NK-92 treated with Interleukin-12 subunit alpha and Interleukin-12 subunit beta, amount 100 ng/mL, for 24 hours (cell line): ENCODE measurements around the gene NFE2L2.
A peak's percentile ranks its signal among the peaks of the same experiment; 100 is the strongest.
"Not testable (repeated sequence)": the region's sequence is repeated elsewhere in the genome, so short reads cannot be mapped to it uniquely, and the experiment has no call there.

Experiments
- DNase-seq: peaks from one replicate; lab custom pipeline; 2025; lab: John Stamatoyannopoulos, UW

The NFE2L2 gene

DNA sequence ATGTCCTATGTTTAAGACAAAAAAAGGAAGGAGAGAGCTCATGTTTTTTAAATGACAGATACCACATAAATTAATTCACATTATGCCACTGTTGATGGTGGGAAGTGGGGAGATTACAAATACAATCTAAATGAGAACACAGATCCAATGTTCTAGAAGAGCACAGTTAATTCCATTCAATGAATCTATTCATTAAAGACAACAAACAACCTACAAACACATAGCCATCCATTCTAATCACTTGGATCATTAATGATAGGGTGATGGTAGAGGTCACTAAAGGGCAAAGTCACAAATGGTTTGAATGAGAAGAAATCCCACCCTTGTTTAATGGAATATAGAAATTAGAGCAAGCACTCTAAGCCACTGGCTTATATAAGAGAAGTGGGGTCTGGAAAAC is 30.3 kb downstream of the NFE2L2 start:
- DNase-seq = no peak

GRCh38 chr2:177232098-177232704 is 32.3 kb downstream of the NFE2L2 start:
- no peak for DNase-seq

GRCh38 chr2:177231270-177231669 is 33.3 kb downstream of the NFE2L2 start:
- no peak for DNase-seq

DNA sequence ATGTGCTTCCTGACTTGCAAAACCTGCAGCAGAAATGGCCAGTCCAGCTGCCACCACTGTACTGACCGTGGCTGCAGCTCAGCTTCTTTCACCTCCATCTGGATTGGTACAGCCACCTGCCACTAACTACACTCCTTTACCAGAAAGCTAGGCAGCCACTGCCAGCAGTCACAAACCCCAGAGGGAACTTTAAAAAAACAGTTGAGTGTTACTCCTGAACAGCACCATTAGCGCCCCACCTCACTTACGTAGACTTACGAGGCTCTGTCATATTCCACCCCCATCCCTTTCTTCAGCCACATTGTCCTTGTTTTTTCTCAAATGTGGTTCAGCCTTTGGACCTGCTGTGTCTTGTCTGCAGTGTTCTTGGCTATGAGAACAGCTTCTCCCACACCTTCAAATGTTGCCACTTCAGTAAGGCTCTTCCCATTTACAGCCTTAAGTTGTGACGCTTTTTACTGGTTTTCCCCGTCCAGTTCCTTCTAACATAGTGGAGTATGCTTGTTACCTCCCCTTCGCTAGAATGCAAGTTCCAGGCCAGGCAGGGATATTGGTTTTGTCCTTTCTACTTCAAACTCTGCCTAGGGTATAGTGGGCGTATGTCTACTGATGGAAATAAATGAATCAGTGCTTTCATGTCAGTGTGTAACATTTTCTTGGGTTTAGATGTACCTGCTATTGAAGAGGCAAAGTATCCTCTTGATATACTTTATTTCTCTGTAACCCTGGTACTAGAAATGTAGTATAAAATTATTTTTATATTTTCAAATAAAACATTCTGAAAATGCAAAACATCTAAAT is 34.9 kb downstream of the NFE2L2 start:
- DNase-seq = no peak

- DNase-seq = no peak
Observed at GRCh38 chr2:177225965-177226360, 38.6 kb downstream of the NFE2L2 start.

DNA sequence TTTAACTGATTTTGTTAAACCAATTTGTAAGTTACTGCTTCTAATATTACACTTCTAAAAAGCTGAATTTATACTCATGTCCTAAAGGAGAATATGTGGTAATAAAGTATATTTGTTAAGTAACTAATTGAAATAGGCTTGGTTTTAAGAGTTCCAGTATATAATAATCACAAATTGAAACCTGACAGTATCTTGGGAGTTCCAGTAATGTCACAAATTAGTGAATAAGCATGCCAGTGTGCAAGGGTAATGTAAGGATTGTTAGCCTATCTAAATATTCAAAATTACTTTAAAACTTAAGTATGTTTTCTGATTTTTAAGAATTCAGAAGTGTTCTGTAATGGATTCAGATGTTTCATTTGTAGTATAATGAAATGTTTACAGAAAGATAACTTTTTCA is 41.1 kb downstream of the NFE2L2 start:
- DNase-seq = not testable (repeated sequence)

DNA sequence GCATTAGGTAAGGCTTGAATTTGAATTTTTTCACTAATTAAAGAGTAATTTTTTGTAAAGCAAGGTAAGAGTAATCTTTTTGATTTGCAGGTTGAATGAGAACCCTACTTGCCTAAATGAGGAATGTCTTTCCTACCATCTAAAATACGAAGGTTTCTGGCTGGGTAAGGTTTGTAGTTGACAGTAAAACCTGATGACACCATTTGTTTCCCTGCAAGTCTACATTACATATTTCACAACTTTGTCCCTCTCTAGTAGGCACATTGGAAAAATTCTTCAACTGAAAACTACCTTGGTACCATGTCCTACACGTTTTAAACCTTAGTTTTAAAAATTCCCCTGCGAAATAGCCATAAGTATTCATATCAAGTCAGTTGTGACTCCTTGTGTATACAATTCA is 42.6 kb downstream of the NFE2L2 start:
- DNase-seq = no peak

DNA sequence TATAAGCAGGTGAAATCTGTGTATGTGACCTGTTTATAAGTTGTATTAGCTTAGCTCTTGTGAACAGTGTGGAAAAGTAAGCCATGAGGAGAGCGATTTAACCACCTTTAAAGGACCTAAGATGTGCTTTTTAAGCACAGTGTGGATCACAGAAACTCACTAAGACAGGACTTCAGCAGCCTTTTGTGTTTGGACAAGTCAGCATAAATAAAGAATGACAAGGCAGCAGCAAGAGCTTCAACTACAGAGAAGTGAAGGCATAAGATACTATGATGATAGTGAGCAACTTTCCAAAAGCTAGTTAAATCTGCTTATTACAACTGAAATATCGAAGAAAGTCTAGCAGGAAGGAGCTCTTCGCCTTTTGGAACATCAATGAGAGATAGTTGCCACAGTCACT is 43.0 kb downstream of the NFE2L2 start:
- no peak for DNase-seq

- not testable (repeated sequence) for DNase-seq
Observed at GRCh38 chr2:177219787-177220186, 44.7 kb downstream of the NFE2L2 start.

GRCh38 chr2:177217247-177217843 is 47.2 kb downstream of the NFE2L2 start:
- DNase-seq = no peak

DNA sequence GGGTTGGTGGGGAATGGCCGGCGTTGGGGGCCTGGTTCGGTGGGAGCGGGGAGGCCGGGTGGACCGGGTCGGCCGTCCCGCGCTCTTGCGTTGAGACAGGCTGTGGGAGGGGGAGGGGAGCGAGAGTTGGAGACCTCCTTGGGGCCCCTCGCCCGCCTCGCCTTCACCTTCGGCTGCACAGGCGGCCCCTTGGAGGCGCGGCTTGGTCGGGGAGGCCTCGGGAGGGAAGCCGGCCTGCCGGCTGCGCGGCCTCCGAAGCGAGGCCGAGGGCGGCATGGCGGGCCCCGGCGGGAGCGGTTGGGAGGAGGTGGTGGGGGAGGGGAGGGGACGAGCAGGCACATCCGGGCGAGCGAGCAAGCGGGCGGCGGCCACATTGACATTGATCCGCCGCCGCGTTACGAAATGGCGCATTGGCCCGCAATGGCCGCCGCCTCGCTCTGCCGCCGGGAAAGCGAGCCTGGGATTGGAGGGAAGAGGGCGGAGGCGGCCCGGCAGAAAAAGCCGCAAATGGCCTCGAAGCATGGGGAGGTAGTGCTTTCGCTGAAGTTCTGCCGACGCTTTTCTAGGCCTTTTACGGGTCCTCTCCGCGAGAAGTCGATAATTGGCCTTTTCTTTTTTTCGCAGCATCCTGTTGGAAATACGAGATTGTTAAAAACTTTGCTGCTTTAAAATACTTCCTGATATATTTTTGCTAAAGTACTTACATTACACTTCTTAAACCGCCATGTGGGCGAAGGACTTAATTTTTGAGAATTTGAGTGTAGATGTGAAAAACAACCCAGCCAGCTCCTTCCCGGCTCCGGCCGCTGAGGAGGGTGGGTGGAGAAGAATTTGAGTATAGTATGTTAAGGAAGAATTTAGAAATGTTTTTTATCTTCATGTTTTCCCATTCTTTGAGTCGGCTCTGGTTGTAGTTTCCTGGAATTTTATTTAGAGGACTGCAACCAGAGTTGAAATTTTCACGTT is 51.4 kb downstream of the NFE2L2 start:
- DNase-seq = peak; percentile 92

DNA sequence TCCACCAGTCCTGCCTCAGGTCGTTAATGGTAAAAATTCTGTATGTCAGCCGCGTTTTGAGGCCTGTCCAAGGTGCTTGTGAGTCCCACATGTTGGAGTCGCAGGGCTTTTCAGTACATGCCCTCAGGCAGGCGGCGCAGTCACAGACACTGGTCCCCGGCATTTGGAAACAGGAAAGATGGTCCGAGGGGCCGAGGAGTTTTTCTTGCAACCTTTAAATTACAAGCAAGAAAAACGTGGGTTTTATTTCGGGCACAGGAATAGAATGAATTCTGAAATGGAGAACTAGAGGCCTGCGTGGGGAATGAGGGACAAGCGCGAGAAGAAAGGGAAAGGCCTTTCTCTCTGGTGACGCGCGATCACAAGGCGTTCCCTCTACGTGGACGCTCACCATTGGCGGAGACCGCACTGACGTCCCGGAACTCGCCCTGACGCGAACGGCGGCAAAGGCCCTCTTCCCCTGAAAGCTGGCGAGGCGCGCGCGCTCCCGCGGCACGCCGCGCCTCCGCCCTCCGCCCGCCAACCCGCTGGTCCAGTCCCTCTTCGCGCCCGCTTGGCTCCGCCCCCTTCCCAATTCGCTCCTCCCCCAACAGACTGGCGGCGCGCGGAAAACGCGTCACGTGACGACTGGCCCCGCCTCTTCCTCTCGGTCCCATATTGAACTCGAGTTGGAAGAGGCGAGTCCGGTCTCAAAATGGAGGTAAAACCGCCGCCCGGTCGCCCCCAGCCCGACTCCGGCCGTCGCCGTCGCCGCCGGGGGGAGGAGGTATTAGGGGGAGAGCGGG is 52.2 kb downstream of the NFE2L2 start, which contains the start of gene HNRNPA3:
TSS of gene HNRNPA3 (plus strand) at position 689 of the 785 bp plus-strand sequence. CDS start at position 695, 6 bp downstream.
- peak; percentile 99 for DNase-seq

- no peak for DNase-seq
Observed at GRCh38 chr2:177211576-177212105, 52.9 kb downstream of the NFE2L2 start.

- DNase-seq = no peak
Observed at GRCh38 chr2:177211169-177211568, 53.4 kb downstream of the NFE2L2 start.

DNA sequence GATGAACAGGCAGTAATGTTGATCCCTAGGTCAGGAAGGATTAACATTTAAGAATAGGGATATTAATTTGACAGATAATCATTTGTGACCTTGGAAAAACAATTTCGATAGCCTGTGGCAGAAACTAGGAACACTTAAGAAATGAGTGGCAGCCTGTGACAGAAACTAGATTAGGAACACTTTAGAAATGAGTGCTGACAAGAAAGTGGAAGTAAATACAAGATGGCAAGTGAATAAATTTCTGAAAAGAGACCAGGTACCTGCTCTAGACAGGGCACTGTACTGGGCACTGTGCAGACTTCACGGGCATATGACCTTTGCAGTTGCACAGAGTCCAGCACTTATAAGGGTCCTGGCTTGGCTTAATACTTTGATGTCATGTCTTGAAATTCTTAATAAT is 57.4 kb downstream of the NFE2L2 start:
- no peak for DNase-seq

GRCh38 chr2:177204417-177204816 is 60.1 kb downstream of the NFE2L2 start:
- no peak for DNase-seq

DNA sequence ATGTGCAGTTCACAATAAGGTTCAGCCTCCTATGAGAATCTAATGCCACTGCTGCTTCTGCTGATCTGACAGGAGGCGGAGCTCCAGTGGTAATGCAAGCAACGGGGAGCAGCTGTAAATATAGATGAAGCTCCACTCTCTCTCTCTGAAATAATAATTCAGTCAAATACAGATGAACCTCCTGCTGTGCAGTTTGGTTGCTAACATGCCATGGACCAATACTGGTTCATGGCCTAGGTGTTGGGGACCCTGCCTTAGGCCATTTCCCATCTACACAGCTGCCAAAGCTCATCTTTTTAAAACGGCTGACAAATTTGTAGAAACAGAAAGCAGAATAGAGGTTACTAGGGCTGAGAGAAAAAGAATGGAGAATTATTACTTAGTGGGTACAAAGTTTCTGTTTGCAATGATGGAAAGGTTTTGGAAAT is 62.6 kb downstream of the NFE2L2 start:
- DNase-seq = no peak

GRCh38 chr2:177200419-177200818 is 64.1 kb downstream of the NFE2L2 start:
- not testable (repeated sequence) for DNase-seq

- no peak for DNase-seq
Observed at GRCh38 chr2:177195194-177195593, 69.3 kb downstream of the NFE2L2 start.

GRCh38 chr2:177193240-177193639 is 71.3 kb downstream of the NFE2L2 start:
- no peak for DNase-seq

- no peak for DNase-seq
Observed at GRCh38 chr2:177192788-177193187, 71.7 kb downstream of the NFE2L2 start.
